Erythroblast (primary cell): Measurements from ENCODE around the gene ST6GAL1.

Experiments used
- GATA1 ChIP-seq: IDR thresholded peaks from 2 replicates; pipeline ENCODE4 v1.6.1; 2011; ENCODE audit warnings: low read depth, mild to moderate bottlenecking, control low read depth, low read length, moderate library complexity
- POLR2A ChIP-seq: IDR thresholded peaks from 2 replicates; pipeline ENCODE4 v1.6.1; 2011; ENCODE audit warnings: mild to moderate bottlenecking, low read length

GRCh38 chr3:187021748-187022402 is 91.5 kb downstream of the ST6GAL1 start:
- TF ChIP-seq POLR2A (no peak), GATA1 (no peak)
